Loucy (cell line): ENCODE measurements around the gene FOXP1.

Experiments used
- H2AFZ ChIP-seq: fragments of 200-600 bp; sonication (generic); 2 replicates; pipeline ENCODE4 v1.6.0; 2016; ENCODE audit warnings: antibody characterized with exemption, mild to moderate bottlenecking, low read length, moderate library complexity
- H3F3A ChIP-seq: fragments of 200-600 bp; 2 replicates; pipeline ENCODE4 v1.6.0; 2016; ENCODE audit warnings: antibody characterized with exemption, low read depth, mild to moderate bottlenecking
- H3K27me3 ChIP-seq: fragments of 200-600 bp; sonication (generic); 2 replicates; pipeline ENCODE4 v1.6.1; 2014; ENCODE audit warnings: low read length, mild to moderate bottlenecking; ENCODE audit not compliant: insufficient read depth, poor library complexity, severe bottlenecking
- H3K36me3 ChIP-seq: fragments of 200-600 bp; sonication (generic); 2 replicates; pipeline ENCODE4 v1.6.1; 2016; ENCODE audit warnings: low read length; ENCODE audit not compliant: insufficient read depth
- H3K4me1 ChIP-seq: fragments of 200-600 bp; sonication (generic); 2 replicates; pipeline ENCODE4 v1.5.1; 2014; ENCODE audit warnings: low read length, mild to moderate bottlenecking; ENCODE audit not compliant: insufficient read depth, poor library complexity, severe bottlenecking
- H3K4me2 ChIP-seq: fragments of 200-600 bp; sonication (generic); 2 replicates; pipeline ENCODE4 v1.6.0; 2014; ENCODE audit warnings: antibody characterized with exemption, low read length, low read depth, mild to moderate bottlenecking; ENCODE audit not compliant: poor library complexity, severe bottlenecking
- H3K4me3 ChIP-seq: fragments of 200-600 bp; sonication (generic); 2 replicates; pipeline ENCODE4 v1.5.1; 2014; ENCODE audit warnings: low read length, mild to moderate bottlenecking, mixed read lengths; ENCODE audit not compliant: poor library complexity, severe bottlenecking
- H3K79me2 ChIP-seq: fragments of 200-600 bp; sonication (generic); 2 replicates; pipeline ENCODE4 v1.6.1; 2014; ENCODE audit warnings: low read length; ENCODE audit not compliant: insufficient read depth
- H3K9ac ChIP-seq: fragments of 200-600 bp; sonication (generic); 2 replicates; pipeline ENCODE4 v1.6.0; 2014; ENCODE audit warnings: mild to moderate bottlenecking, low read depth, low read length, moderate library complexity; ENCODE audit not compliant: poor library complexity, severe bottlenecking
- H3K9me2 ChIP-seq: fragments of 200-600 bp; sonication (generic); replicated peaks from 2 replicates; pipeline ENCODE4 v1.6.1; 2016; ENCODE audit warnings: low read depth, low read length, mixed read lengths
- H3K9me3 ChIP-seq: fragments of 200-600 bp; sonication (generic); 2 replicates; pipeline ENCODE4 v1.6.1; 2014; ENCODE audit warnings: mild to moderate bottlenecking, antibody characterized with exemption, low read length, low read depth; ENCODE audit not compliant: insufficient read depth
- H4K20me1 ChIP-seq: fragments of 200-600 bp; sonication (generic); 2 replicates; pipeline ENCODE4 v1.6.0; 2014; ENCODE audit warnings: antibody characterized with exemption, low read length, mild to moderate bottlenecking; ENCODE audit not compliant: insufficient read depth, poor library complexity, severe bottlenecking
- EZH2phosphoT487 ChIP-seq: fragments of 200-600 bp; IDR thresholded peaks from 2 replicates; pipeline ENCODE4 v1.6.1; 2018; ENCODE audit warnings: antibody characterized with exemption, mild to moderate bottlenecking, moderate library complexity, borderline replicate concordance
- TF ChIP-seq, protein P1 (sequence below): fragments of 200-600 bp; sonication (generic); conservative IDR thresholded peaks from 2 replicates; pipeline ENCODE4 v1.5.1; 2014; ENCODE audit warnings: mild to moderate bottlenecking, antibody characterized with exemption, low read length

FOXP1 gene

GRCh38 chr3:71465371-71466036 is 118.0 kb downstream of the FOXP1 start:
- Histone ChIP-seq H3K9me2 (no peaks in the 10 kb centered on the region), H3K36me3 (peaks cover 11% of the 10 kb centered on the region; the same call in 1 of the 2 replicates), H3K4me3 (no peak overlapping the region), H3K9ac (no peak overlapping the region), H3K4me1 (no peaks in the 10 kb centered on the region), H3F3A (no peaks in the 10 kb centered on the region), H3K79me2 (peaks cover 34% of the 10 kb centered on the region; the same call in 1 of the 2 replicates), H3K9me3 (no peaks in the 10 kb centered on the region), H2AFZ (no peak overlapping the region), H3K27me3 (no peaks in the 10 kb centered on the region), H3K4me2 (no peak overlapping the region), H4K20me1 (no peaks in the 10 kb centered on the region)
- TF ChIP-seq EZH2phosphoT487, result no peak
- TF ChIP-seq, protein P1, sequence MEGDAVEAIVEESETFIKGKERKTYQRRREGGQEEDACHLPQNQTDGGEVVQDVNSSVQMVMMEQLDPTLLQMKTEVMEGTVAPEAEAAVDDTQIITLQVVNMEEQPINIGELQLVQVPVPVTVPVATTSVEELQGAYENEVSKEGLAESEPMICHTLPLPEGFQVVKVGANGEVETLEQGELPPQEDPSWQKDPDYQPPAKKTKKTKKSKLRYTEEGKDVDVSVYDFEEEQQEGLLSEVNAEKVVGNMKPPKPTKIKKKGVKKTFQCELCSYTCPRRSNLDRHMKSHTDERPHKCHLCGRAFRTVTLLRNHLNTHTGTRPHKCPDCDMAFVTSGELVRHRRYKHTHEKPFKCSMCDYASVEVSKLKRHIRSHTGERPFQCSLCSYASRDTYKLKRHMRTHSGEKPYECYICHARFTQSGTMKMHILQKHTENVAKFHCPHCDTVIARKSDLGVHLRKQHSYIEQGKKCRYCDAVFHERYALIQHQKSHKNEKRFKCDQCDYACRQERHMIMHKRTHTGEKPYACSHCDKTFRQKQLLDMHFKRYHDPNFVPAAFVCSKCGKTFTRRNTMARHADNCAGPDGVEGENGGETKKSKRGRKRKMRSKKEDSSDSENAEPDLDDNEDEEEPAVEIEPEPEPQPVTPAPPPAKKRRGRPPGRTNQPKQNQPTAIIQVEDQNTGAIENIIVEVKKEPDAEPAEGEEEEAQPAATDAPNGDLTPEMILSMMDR, result no peak

DNA sequence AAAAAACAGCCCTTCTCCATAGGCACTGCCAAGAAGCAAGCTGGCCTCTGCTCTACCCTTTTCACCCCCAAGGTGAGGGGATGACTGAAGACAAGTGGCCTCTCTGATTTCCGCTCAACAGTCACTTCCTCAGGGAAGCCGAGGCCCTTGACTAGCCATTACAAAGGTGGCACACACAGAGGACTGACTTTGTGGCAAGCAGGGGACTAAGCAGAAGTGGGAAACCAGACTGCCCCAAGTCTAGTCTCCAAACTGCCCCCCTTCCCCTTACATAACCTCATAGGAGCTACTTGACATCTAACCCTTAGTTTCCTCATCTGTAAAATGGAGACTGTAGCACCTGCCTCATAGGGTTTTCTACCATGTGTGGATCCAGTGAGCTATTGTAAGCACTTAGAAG is 118.9 kb downstream of the FOXP1 start:
- peaks cover 28% of the 10 kb centered on the region; the same call in 1 of the 2 replicates for H3K79me2 ChIP-seq
- no peaks in the 10 kb centered on the region for H4K20me1 ChIP-seq
- no peaks in the 10 kb centered on the region for H3K9me3 ChIP-seq
- H2AFZ ChIP-seq, result no peak overlapping the region
- H3K36me3 ChIP-seq, result peaks cover 11% of the 10 kb centered on the region; the same call in 1 of the 2 replicates
- H3F3A ChIP-seq, result no peaks in the 10 kb centered on the region
- TF ChIP-seq, protein P1, result no peak
- TF ChIP-seq EZH2phosphoT487, result no peak
- no peak overlapping the region for H3K4me2 ChIP-seq
- no peaks in the 10 kb centered on the region for H3K27me3 ChIP-seq
- H3K9ac ChIP-seq, result no peak overlapping the region
- no peak overlapping the region for H3K4me3 ChIP-seq
- H3K9me2 ChIP-seq, result no peaks in the 10 kb centered on the region
- no peaks in the 10 kb centered on the region for H3K4me1 ChIP-seq

DNA sequence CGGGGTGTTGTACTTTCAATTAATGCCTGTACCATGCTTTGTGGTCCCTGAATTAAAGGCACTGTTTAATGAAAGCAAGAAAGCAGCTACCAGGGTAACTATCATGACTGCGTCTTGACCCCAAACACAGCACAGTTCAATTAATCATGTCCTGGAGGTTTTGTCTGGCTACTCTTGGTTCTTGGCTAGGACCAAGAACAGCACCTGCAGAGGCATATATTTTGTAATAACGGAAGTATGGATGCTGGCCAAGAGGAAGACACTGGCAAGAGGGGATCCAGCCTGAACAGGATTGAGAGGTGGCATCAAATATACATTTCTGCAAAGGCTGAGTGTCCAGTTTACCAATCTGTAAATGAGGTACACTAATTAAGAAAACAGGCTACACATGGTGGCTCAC is 119.9 kb downstream of the FOXP1 start:
- TF ChIP-seq, protein P1, result no peak
- TF ChIP-seq EZH2phosphoT487, result no peak
- Histone ChIP-seq H3F3A (no peaks in the 10 kb centered on the region), H3K9me3 (no peaks in the 10 kb centered on the region), H2AFZ (no peak overlapping the region), H3K36me3 (peaks cover 11% of the 10 kb centered on the region; the same call in 1 of the 2 replicates), H3K9me2 (no peaks in the 10 kb centered on the region), H3K9ac (no peak overlapping the region), H3K79me2 (peaks cover 20% of the 10 kb centered on the region; the same call in 1 of the 2 replicates), H3K4me2 (no peak overlapping the region), H3K4me3 (no peak overlapping the region), H3K27me3 (no peaks in the 10 kb centered on the region), H3K4me1 (no peaks in the 10 kb centered on the region), H4K20me1 (no peaks in the 10 kb centered on the region)
